GM19238 (cell line): ENCODE measurements around the gene SST.

Experiments
- DNase-seq: peaks from one replicate; pipeline ENCODE4 v3.0.0; 2011; ENCODE audit warnings: low spot score; ENCODE audit not compliant: insufficient read length

SST gene

DNA sequence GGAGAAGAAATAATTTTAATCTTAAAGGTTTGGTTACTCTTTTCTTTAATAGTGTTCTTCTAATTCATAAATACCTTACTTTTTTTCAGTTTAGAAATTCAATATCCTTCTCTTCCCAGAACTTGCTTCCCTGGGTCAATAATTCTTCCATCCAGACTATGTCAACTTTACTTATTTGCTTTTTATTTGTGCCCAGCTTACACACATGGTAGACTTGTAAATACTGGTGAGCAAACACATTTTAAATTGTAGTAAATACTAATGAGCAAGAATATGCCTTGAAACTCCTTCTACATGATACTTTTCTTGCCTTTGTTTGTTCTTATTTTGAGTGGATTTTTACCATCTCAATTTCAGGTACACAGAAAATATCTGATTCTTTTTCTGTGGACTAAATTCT is 33.7 kb downstream of the SST start:
- no peak for DNase-seq

DNA sequence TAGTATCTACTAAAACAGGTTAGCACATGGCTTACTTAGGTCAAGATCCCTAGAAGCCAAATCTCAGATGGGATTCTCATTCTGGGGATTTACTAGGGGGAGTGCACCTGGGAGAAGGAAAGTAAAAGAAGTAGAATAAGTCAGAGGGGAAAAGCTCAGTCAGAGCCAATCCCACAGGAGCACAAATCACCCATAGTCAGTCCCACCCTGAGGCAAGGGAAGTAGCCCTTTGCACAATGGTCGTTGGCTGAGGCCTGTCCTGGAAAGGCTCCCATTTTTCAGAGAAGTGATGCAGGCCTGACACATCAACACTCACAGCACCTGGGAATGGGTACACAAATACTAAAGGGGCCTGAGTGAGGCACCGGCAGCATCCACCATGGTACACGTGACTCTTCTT is 39.8 kb downstream of the SST start:
- DNase-seq, result no peak

DNA sequence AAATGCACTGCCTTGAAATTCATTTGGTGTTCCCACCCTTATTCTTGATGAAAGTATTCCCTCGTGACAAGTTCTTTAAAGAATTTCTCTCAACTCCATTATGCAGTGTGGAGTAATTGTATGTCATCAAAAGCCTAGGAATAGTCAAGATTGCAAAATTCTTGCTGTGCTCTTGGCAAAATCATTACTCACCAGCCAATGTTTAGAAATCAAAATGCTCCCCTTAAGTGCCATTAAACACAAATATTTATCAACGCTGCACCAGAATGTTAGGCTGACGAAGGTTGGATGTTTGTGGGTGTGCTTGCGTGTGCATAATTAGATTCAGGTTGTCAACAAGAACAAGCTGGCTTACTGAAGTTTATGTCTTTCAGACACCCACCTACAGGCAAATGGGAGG is 40.5 kb downstream of the SST start:
- no peak for DNase-seq

DNA sequence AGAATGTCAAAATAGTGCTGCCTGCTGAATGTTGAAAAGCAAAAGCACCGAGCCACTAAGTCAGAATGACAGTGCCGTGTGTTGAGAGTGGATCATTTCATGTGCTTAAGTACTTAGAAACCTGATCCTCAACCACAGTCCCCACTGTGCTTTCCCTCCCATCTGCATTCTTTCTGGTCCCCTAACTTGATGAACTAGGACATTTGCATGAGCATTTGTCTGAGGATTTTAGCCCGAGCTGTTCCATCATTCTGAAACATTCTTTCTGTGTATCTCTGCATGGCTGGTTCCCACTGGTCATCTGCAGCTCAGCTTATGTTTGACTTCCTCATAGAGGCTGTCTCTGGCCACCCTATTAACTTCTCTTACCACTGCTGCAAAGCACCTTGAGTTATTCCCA is 42.0 kb downstream of the SST start:
- no peak for DNase-seq

DNA sequence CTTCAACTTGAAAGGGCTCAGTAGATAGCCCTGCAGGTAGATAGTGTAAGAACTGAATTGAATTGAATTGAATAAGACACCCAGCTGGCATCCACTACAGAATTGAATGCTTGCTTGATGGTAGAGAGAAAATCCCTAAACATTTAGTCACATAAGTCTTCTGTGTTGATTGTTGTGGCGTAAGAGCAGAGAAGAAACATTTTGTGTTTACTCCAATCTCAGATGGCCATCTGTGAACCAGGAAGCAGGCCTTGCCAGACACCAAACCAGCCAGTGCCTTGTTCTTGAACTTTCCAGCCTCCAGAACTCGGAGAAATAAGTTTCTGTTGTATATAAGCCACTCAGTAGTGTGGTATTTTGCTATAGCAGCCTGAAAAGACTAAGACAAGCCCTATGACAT is 43.6 kb downstream of the SST start:
- no peak for DNase-seq

DNA sequence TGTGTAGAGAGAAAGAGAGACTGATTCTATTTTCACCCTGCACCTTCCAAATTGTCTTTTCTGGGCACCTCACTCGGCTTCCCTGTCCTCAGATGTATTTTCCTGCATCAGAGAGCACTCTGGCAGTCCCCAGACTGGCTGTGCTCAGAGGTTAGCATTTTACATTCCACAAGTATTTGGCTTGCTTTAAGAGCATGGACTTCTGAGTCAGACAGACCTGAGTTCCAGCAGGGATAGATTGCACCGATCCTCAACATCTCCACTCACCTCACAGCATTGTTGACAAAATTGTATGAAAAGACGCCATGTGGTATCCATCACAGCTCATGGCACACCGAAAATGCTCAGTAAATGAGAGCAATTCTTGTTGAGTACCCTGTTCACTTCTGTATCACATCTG is 45.6 kb downstream of the SST start:
- DNase-seq, result no peak

DNA sequence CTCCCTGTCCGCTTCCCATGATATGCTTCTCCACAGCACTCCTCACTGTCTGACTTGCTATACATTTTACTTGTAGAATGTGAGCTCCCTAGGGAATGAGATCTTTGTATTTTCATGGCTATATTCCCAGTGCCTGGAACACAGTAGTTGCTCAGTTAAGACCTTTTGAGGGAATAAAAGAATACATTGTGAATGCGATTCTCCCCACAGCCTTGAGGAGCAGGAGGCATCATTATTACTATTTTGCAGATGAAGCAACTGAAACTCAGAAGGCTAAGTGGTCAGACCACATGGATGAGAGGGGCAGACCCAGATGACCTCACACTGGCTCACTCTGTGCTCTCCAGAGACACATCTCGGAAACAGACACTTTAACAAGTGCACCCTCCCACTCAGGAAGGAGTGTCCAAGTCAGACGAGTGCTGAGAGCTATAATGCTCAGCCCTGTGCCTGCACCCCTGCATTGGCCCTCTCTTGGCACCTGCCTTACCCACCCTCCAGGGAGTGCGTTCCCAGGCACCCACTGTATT is 46.8 kb downstream of the SST start:
- no peak for DNase-seq

DNA sequence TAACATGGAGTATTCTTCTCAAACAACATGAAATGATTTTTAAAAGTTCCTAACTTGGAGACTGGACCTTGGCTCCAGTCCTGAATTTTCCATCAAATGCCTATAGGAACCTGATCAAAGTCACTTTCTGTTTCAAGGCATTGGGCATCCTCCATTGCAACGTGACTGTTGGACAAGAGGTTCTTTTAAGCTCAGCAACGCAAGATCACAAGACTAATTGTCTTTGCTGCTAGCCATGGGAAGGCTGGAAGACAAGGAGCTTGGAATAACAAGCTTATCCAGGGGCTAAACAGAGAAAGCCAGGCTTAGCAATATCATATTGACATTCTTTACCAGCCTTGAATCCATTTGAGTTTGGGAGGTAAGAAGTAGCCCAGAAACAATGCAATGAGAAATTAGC is 48.3 kb downstream of the SST start:
- DNase-seq, result no peak

DNA sequence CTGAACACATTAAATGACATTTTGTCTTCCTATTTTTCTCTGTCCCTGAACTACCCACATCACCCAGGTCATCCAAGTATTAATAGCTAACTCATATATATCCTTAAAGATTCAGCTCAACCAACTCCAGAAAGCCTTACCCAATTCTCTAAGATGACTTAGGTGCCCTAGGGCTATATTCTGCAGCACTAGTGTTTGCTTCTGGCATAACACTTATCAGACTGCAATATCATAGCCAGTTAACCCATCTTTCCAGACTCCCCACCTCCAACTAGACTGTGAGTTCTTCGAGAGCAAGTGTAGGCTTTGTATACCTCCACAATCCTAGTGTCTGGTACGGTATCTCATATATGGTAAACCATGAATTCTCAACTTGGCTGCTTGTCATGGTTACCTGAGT is 50.7 kb downstream of the SST start:
- DNase-seq, result no peak
